ENCODE data around the gene CHML.

CHML gene

DNA sequence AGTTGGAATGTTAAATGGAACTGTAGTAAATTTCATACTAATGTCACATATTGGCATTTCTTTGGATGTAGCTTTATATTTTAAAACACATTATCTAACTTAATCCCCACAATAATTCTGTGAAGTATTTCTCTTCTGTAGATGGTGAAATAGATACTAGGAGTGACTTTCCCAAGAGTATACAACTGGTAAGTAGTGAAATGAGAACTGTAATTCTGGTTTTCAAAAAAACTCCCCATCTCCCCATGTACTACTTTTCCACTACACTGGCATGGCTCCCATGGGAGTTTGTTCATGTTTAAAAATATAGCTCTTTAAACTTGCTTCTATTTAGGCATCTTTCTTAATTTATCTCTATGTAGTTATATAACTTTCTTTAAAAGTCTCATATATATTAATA, 10.2 kb downstream of the CHML start:
- H3K4me3 ChIP-seq (ENCODE audit: insufficient read depth, low read length, poor library complexity, severe bottlenecking): no peak overlapping the region
- H2AFZ ChIP-seq (ENCODE audit: low read depth, low read length, severe bottlenecking): no peak overlapping the region
- TF ChIP-seq CTCF (IDR thresholded peaks at IDR 0.05; ENCODE audit: insufficient read depth, low read length, poor library complexity, severe bottlenecking) (no peak), EZH2phosphoT487 (conservative IDR thresholded peaks at IDR 0.05; ENCODE audit: low read length) (no peak)
- no peaks in the 10 kb centered on the region for H3K36me3 ChIP-seq (ENCODE audit: low read length)
- H3K79me2 ChIP-seq (ENCODE audit: insufficient read depth, low read length): no peaks in the 10 kb centered on the region
- H3K9me3 ChIP-seq (ENCODE audit: insufficient read depth, low read length): no peaks in the 10 kb centered on the region
- no peaks in the 10 kb centered on the region for H4K20me1 ChIP-seq (ENCODE audit: low read depth, low read length)
- no peak overlapping the region for H3K27ac ChIP-seq (ENCODE audit: low read depth, low read length)
- no peak overlapping the region for H3K4me2 ChIP-seq (ENCODE audit: low read depth, low read length, poor library complexity, severe bottlenecking)
- no peaks in the 10 kb centered on the region for H3K27me3 ChIP-seq (ENCODE audit: low read length)
- H3F3A ChIP-seq (ENCODE audit: insufficient read depth): peaks cover 6% of the 10 kb centered on the region; the same call in 1 of the 2 replicates
- no peaks in the 10 kb centered on the region for H3K9me2 ChIP-seq (replicated peaks; ENCODE audit: insufficient read depth, low read length)
- no peak overlapping the region for H3K9ac ChIP-seq (ENCODE audit: low read length)

DNA sequence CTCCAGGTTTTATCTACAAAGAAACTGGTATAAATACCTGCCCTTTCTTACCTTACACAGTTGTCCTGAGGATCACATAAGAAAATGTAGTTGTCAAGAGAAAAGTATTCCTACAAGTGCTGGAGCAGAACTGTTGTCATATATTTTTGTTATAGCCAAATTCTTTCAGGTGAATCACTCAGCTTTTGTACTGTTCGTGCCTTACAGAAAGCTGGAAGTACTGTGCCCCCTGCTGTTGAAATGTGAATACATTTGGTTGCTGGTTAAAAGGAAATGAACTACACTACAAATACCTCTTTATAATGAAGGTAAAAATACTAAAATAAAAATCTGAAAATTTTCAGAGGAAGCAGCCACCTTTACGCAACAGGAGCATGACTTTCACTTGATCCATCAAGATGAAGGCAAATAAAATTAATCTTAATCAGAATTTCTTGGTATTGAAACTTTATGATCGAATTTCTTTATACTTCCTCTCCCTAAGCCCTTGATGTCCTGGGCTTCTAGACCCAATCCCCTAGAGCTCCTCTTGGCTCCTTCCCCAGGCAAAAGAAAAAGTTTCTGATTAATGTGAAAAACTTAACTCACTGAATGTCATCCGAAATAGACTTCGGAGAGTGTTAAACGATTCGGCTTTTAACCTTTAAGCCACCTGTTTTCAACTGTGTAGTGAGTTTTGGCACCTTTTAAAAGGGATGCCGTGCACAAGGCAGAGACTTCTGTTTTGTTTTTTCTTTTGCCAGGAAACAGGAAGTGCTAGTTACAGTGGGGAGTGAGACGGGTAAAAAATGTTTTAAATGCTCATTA, 12.5 kb downstream of the CHML start:
- H2AFZ ChIP-seq (ENCODE audit: low read depth, low read length, severe bottlenecking): peak overlapping the region; percentile 65
- no peaks in the 10 kb centered on the region for H3K36me3 ChIP-seq (ENCODE audit: low read length)
- H3K9ac ChIP-seq (ENCODE audit: low read length): peak overlapping the region; percentile 15
- no peaks in the 10 kb centered on the region for H3K9me3 ChIP-seq (ENCODE audit: insufficient read depth, low read length)
- peak overlapping the region; percentile 23; the same call in 1 of the 2 replicates for H3K27ac ChIP-seq (ENCODE audit: low read depth, low read length)
- H3K79me2 ChIP-seq (ENCODE audit: insufficient read depth, low read length): no peaks in the 10 kb centered on the region
- no peaks in the 10 kb centered on the region for H3K9me2 ChIP-seq (replicated peaks; ENCODE audit: insufficient read depth, low read length)
- H3K4me2 ChIP-seq (ENCODE audit: low read depth, low read length, poor library complexity, severe bottlenecking): peak overlapping the region; percentile 45
- H4K20me1 ChIP-seq (ENCODE audit: low read depth, low read length): no peaks in the 10 kb centered on the region
- no peaks in the 10 kb centered on the region for H3K27me3 ChIP-seq (ENCODE audit: low read length)
- TF ChIP-seq EZH2phosphoT487 (conservative IDR thresholded peaks at IDR 0.05; ENCODE audit: low read length) (no peak), CTCF (IDR thresholded peaks at IDR 0.05; ENCODE audit: insufficient read depth, low read length, poor library complexity, severe bottlenecking) (peak; percentile 70)
- no peak overlapping the region for H3K4me3 ChIP-seq (ENCODE audit: insufficient read depth, low read length, poor library complexity, severe bottlenecking)
- peaks cover 6% of the 10 kb centered on the region; the same call in 1 of the 2 replicates for H3F3A ChIP-seq (ENCODE audit: insufficient read depth)

GRCh38 chr1:241624935-241625334, 15.2 kb downstream of the CHML start:
- Histone ChIP-seq H3K9me3 (ENCODE audit: insufficient read depth, low read length) (no peaks in the 10 kb centered on the region), H3K27ac (ENCODE audit: low read depth, low read length) (no peak overlapping the region), H3K9me2 (replicated peaks; ENCODE audit: insufficient read depth, low read length) (no peaks in the 10 kb centered on the region), H3K36me3 (ENCODE audit: low read length) (no peaks in the 10 kb centered on the region), H3K9ac (ENCODE audit: low read length) (no peak overlapping the region), H3K4me2 (ENCODE audit: low read depth, low read length, poor library complexity, severe bottlenecking) (no peak overlapping the region), H3K27me3 (ENCODE audit: low read length) (no peaks in the 10 kb centered on the region), H3K4me3 (ENCODE audit: insufficient read depth, low read length, poor library complexity, severe bottlenecking) (no peak overlapping the region), H3F3A (ENCODE audit: insufficient read depth) (peaks cover 6% of the 10 kb centered on the region; the same call in 1 of the 2 replicates), H2AFZ (ENCODE audit: low read depth, low read length, severe bottlenecking) (no peak overlapping the region), H4K20me1 (ENCODE audit: low read depth, low read length) (no peaks in the 10 kb centered on the region), H3K79me2 (ENCODE audit: insufficient read depth, low read length) (no peaks in the 10 kb centered on the region)
- TF ChIP-seq CTCF (IDR thresholded peaks at IDR 0.05; ENCODE audit: insufficient read depth, low read length, poor library complexity, severe bottlenecking) (no peak), EZH2phosphoT487 (conservative IDR thresholded peaks at IDR 0.05; ENCODE audit: low read length) (no peak)
